Measurements from ENCODE around the gene HYAL2. TPM values are rescaled to one million over a fixed set of nuclear protein-coding genes. Genes with fewer than 3 reads are reported as not detected.

The HYAL2 gene
- total and polyA plus RNA-seq, 10 of the 15 experiments (the other 5 are each of a cell fraction or from before 2014, with no cell fraction given) = 0.06 to 21.8 (median 12.7) TPM

DNA sequence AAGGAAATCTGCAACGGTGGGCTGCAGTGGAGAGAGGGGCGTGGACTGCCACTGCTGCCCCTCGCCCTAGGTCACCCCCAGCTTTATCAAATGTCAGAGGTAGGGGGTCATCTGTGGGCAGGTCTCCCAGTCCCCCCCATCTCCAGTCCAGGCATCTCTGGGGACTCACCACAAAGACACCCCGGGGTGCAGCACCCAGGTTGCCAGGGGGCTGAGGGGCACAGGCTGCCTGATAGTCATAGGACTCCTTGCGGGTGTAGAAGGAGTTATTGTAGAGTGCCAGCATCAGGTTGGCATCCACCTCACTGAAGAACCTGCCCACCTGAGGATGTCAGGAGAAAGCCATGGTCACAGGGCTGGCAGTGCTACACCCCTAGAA is 43.3 kb upstream of the HYAL2 start:
- Histone ChIP-seq H4K20me1 (ENCODE audit: control insufficient read depth, insufficient read depth) (no peaks in the 10 kb centered on the region), H3K36me3 (ENCODE audit: control insufficient read depth in 2 of 2, insufficient read depth in 2 of 2, low read length in 1 of 2) (no peaks in the 10 kb centered on the region), H3K9me3 (replicated peaks; ENCODE audit: control insufficient read depth, insufficient read depth, low read length) (no peaks in the 10 kb centered on the region), H2AFZ (ENCODE audit: control insufficient read depth, low read depth, low read length) (peak overlapping the region; percentile 89; the same call in 1 of the 2 replicates), H3K4me3 (peak overlapping the region; percentile 70; the same call in 1 of the 2 replicates), H3K79me2 (ENCODE audit: control insufficient read depth, insufficient read depth, low read length) (no peaks in the 10 kb centered on the region), H3K4me1 (ENCODE audit: control insufficient read depth, insufficient read depth, low read length) (peaks cover 5% of the 10 kb centered on the region; the same call in 1 of the 2 replicates), H3K4me2 (ENCODE audit: control insufficient read depth, insufficient read depth) (peak overlapping the region; percentile 100), H3K9ac (ENCODE audit: control insufficient read depth, insufficient read depth, low read length) (peak overlapping the region; percentile 20; the same call in 1 of the 2 replicates), H3K27ac (ENCODE audit: control insufficient read depth, insufficient read depth) (no peak overlapping the region), H3K27me3 (replicated peaks in 1 of 2; ENCODE audit: control insufficient read depth in 2 of 2, insufficient read depth in 2 of 2, low read length in 1 of 2) (no peaks in the 10 kb centered on the region; a peak in 2 of 4 replicates)
- 50% methylated on average over 5 of the region's 5 CpGs for WGBS (ENCODE audit: insufficient coverage, insufficient replicate concordance, low lambda C conversion rate, missing lambda C conversion rate)
- no peak for TF ChIP-seq PML (IDR thresholded peaks at IDR 0.05; ENCODE audit: low read length)
- ChIA-PET POLR2A (interaction anchor here (0.6 to 1.1 kb wide), 2 partner anchors 9 to 17 kb away, joined by 3 read pairs; no protein-coding TSS in a partner anchor), CTCF (interaction anchor here (1.4 kb wide), 1 partner anchor 15 kb away, joined by 4 read pairs; the partner anchor contains the start of genes CYB561D2 and NPRL2), SMC1A (ENCODE audit: uncharacterized antibody, unreplicated experiment) (no interaction called here), RAD21 (ENCODE audit: unreplicated experiment) (no interaction called here)
- FAIRE-seq (no peak), DNase-seq (ENCODE audit: low read depth, low spot score) (no peak), ATAC-seq (no peak)
- in situ Hi-C loops (cut with MboI) (no loop called here), intact Hi-C loops (cut with micrococcal nuclease; ENCODE audit: unreplicated experiment) (no loop called here)
- no TSS peak for BruUV-seq (replicated peaks)

DNA sequence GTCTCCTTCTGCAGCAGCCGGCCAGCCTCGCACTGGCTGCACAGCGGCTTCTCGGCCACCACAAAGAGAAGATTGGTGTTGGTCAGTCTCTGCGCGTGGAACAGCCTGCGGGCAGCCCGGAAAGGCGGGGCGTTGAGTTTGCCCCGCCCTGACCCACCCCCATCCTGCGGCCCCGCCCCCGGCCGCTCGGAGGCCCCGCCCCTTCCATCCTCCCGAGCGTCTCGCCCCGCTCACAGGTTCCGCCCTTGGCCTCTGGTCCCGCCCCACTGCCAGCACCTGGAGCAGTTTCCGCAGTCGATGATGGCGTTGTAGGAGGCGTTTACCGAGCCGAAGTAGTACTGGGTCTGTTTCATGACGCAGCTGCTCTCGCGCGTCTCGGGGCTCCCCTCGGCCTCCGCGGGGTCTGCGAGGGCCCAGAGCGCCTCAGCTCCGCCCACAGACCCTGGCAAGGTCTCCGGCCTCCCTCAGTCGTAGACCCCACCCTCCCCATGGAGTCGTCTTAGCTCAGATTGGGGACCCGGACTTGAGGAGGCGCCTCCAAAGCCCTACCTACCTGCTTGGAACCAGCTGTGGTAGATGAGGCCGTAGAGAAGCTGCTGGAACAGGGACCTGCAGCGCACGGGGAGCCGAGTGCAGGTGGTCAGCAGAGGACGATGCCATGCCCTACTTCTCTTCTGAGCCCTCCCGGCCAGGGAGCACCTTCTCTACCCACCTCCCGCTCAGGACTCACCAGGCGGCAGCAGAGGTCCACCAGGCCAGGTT is 42.7 kb upstream of the HYAL2 start:
- DNase-seq (ENCODE audit: low read depth, low spot score) (no peak), ATAC-seq (peak; percentile 97), FAIRE-seq (peak; percentile 89)
- 7% methylated on average over 48 of the region's 53 CpGs for WGBS (ENCODE audit: insufficient coverage, insufficient replicate concordance, low lambda C conversion rate, missing lambda C conversion rate)
- H3K4me3 ChIP-seq = peak overlapping the region; percentile 70
- ChIA-PET CTCF (interaction anchor here (1.4 kb wide), 1 partner anchor 15 kb away, joined by 4 read pairs; the partner anchor contains the start of genes CYB561D2 and NPRL2), POLR2A (interaction anchor here (0.6 to 1.1 kb wide), 3 partner anchors 9 to 16 kb away, joined by 3 read pairs; partner anchors contain the start of genes CYB561D2 and NPRL2), SMC1A (ENCODE audit: uncharacterized antibody, unreplicated experiment) (no interaction called here), RAD21 (ENCODE audit: unreplicated experiment) (no interaction called here)
- H3K27ac ChIP-seq (ENCODE audit: control insufficient read depth, insufficient read depth) = no peak overlapping the region
- H3K27me3 ChIP-seq (replicated peaks in 1 of 2; ENCODE audit: control insufficient read depth in 2 of 2, insufficient read depth in 2 of 2, low read length in 1 of 2) = no peaks in the 10 kb centered on the region; a peak in 2 of 4 replicates
- BruUV-seq (replicated peaks) = no TSS peak
- H2AFZ ChIP-seq (ENCODE audit: control insufficient read depth, low read depth, low read length) = peak overlapping the region; percentile 89
- H3K4me1 ChIP-seq (ENCODE audit: control insufficient read depth, insufficient read depth, low read length) = peaks cover 5% of the 10 kb centered on the region; the same call in 1 of the 2 replicates
- no peaks in the 10 kb centered on the region for H3K9me3 ChIP-seq (replicated peaks; ENCODE audit: control insufficient read depth, insufficient read depth, low read length)
- H3K36me3 ChIP-seq (ENCODE audit: control insufficient read depth in 2 of 2, insufficient read depth in 2 of 2, low read length in 1 of 2) = no peaks in the 10 kb centered on the region
- peak overlapping the region; percentile 100 for H3K4me2 ChIP-seq (ENCODE audit: control insufficient read depth, insufficient read depth)
- no peaks in the 10 kb centered on the region for H3K79me2 ChIP-seq (ENCODE audit: control insufficient read depth, insufficient read depth, low read length)
- no peaks in the 10 kb centered on the region for H4K20me1 ChIP-seq (ENCODE audit: control insufficient read depth, insufficient read depth)
- peak overlapping the region; percentile 53; the same call in 1 of the 2 replicates for H3K9ac ChIP-seq (ENCODE audit: control insufficient read depth, insufficient read depth, low read length)
- in situ Hi-C loops (cut with MboI) (no loop called here), intact Hi-C loops (cut with micrococcal nuclease; ENCODE audit: unreplicated experiment) (no loop called here)
- TF ChIP-seq GATAD2B (conservative IDR thresholded peaks at IDR 0.05; ENCODE audit: low read depth) = no peak
- no peak for TF ChIP-seq PML (IDR thresholded peaks at IDR 0.05; ENCODE audit: low read length)
- TF ChIP-seq POLR2A (IDR thresholded peaks at IDR 0.05; ENCODE audit: low read depth, low read length) = peak; percentile 68
- TF ChIP-seq CHD2 (IDR thresholded peaks at IDR 0.05; ENCODE audit: borderline replicate concordance, low read depth, low read length) = peak; percentile 16; the same call in 1 of the 2 replicates
- no peak for TF ChIP-seq HDGF (IDR thresholded peaks at IDR 0.05)
- no peak for TF ChIP-seq BACH1 (IDR thresholded peaks at IDR 0.05; ENCODE audit: borderline replicate concordance)
- TF ChIP-seq, protein P1, sequence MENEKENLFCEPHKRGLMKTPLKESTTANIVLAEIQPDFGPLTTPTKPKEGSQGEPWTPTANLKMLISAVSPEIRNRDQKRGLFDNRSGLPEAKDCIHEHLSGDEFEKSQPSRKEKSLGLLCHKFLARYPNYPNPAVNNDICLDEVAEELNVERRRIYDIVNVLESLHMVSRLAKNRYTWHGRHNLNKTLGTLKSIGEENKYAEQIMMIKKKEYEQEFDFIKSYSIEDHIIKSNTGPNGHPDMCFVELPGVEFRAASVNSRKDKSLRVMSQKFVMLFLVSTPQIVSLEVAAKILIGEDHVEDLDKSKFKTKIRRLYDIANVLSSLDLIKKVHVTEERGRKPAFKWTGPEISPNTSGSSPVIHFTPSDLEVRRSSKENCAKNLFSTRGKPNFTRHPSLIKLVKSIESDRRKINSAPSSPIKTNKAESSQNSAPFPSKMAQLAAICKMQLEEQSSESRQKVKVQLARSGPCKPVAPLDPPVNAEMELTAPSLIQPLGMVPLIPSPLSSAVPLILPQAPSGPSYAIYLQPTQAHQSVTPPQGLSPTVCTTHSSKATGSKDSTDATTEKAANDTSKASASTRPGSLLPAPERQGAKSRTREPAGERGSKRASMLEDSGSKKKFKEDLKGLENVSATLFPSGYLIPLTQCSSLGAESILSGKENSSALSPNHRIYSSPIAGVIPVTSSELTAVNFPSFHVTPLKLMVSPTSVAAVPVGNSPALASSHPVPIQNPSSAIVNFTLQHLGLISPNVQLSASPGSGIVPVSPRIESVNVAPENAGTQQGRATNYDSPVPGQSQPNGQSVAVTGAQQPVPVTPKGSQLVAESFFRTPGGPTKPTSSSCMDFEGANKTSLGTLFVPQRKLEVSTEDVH (IDR thresholded peaks at IDR 0.05; ENCODE audit: low read depth, partially characterized antibody) = no peak
